GM21447 (cell line): ENCODE data around the gene PTPRN2.
"Not testable (repeated sequence)": the region's sequence is repeated elsewhere in the genome, so short reads cannot be mapped to it uniquely, and the experiment has no call there.

Source experiments
- ATAC-seq: cut with Tn5 transposase; IDR thresholded peaks from one replicate; pipeline ENCODE4 v1.9.1; 2021; ENCODE audit not compliant: unreplicated experiment

PTPRN2 gene

GRCh38 chr7:158523165-158523856 is 64.3 kb downstream of the PTPRN2 start:
- not testable (repeated sequence) for ATAC-seq

DNA sequence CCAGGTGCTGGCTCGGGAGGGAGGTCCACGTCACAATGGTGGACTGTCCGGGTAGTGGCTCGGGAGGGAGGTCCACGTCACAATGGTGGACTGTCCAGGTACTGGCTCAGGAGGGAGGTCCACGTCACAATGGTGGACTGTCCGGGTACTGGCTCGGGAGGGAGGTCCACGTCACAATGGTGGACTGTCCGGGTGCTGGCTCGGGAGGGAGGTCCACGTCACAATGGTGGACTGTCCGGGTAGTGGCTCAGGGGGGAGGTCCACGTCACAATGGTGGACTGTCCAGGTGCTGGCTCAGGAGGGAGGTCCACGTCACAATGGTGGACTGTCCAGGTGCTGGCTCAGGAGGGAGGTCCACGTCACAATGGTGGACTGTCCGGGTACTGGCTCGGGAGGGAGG is 65.8 kb downstream of the PTPRN2 start:
- not testable (repeated sequence) for ATAC-seq

- no peak for ATAC-seq
Observed at GRCh38 chr7:158520825-158521224, 66.8 kb downstream of the PTPRN2 start.

- ATAC-seq = no peak
Observed at GRCh38 chr7:158519633-158520174, 67.9 kb downstream of the PTPRN2 start.

GRCh38 chr7:158518980-158519632 is 68.5 kb downstream of the PTPRN2 start:
- no peak for ATAC-seq

- no peak for ATAC-seq
Observed at GRCh38 chr7:158517571-158517970, 70.1 kb downstream of the PTPRN2 start.

DNA sequence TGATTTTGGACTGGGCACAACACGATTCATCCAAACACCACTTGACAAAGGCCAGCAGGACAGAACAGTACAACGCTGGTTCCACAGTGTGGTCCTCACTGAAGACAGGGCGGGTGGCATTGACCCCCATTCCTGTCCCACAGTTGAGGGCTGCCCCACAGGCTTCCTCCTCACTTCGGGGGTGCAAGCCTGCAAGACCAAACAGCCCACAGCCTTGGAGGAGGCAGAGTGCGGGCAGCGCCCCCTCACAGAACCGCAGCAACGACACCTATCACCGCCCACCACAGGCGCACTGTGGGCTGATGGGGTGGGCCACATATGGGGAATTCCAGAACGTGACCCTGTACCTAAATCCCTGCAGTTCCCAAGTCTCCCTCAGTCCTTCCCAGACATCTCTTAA is 70.6 kb downstream of the PTPRN2 start:
- ATAC-seq = no peak

GRCh38 chr7:158516524-158516923 is 71.1 kb downstream of the PTPRN2 start:
- ATAC-seq = no peak

- ATAC-seq = no peak
Observed at GRCh38 chr7:158512869-158513268, 74.8 kb downstream of the PTPRN2 start.

- ATAC-seq = no peak
Observed at GRCh38 chr7:158512042-158512441, 75.6 kb downstream of the PTPRN2 start.

DNA sequence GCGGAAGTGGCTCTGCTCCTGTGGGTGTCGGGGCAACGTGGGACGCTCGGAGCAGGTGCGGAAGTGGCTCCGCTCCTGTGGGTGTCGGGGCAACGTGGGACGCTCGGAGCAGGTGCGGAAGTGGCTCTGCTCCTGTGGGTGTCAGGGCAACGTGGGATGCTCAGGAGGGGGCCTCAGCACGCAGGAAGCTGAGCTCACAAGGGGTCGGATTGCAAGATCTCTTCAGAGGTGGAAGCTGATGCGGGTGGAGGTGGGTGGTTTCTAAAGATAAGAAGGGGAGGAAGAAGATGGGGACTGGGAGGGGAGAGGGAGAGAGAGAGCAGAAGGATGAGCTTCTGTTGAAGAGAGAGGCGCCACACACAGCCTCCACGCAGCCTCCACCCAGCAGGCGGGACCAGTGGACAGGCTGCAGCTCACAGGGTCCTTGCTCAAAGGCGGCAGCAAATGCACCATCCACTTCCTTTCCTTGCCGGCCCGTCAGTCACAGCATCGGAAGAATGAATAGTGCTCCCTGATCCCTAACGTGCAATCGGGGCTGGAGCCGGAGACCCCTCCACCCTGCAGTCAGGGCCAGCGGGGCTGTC is 78.7 kb downstream of the PTPRN2 start:
- no peak for ATAC-seq

- ATAC-seq = not testable (repeated sequence)
Observed at GRCh38 chr7:158508321-158508720, 79.3 kb downstream of the PTPRN2 start.

DNA sequence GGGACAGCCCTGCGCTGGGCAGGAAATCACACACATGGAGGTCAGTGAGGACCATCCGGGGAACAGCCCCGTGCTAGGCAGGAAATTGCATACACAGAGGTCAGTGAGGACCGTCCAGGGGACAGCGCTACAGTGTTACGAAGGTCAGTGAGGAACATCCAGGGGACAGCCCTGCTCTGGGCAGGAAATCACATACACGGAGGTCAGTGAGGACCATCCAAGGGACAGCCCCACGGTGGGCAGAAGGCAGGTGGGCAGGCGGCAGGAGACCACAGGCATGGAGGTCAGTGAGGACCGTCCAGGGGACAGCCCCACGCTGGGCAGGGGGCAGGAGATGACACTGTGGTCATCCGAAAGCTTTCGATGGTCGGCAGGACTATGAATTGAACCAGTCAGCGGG is 79.7 kb downstream of the PTPRN2 start:
- ATAC-seq = no peak

DNA sequence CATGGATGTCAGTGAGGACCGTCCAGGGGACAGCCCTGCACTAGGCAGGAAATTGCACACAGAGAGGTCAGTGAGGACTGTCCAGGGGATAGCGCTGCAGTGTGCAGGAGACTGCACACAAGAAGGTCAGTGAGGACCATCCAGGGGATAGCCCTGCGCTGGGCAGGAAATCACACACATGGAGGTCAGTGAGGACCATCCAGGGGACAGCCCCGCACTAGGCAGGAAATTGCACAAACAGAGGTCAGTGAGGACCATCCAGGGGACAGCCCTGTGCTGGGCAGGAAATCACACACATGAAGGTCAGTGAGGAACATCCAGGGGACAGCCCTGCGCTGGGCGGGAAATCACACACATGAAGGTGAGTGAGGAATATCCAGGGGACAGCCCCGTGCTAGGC is 80.4 kb downstream of the PTPRN2 start:
- not testable (repeated sequence) for ATAC-seq

DNA sequence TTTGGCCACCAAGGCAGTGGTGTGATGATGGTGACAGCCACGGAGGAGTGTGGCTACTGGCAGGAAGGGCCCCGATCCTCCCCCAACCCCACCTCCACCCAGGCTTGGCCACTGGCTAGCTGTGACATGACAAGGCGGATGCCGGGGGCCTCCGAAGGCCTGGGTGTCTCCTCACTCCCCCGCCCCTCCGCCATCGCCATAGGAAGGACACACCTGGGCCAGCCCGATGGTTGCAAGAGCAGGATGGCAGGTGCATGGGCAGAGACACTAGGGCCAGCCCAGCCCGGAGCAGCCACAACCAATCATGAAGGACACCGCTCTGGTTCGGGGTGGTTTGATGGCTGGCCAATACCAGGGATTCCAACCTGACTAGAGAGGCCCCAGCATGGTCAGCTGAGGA is 81.0 kb downstream of the PTPRN2 start:
- ATAC-seq = no peak

- ATAC-seq = no peak
Observed at GRCh38 chr7:158505683-158506082, 81.9 kb downstream of the PTPRN2 start.

DNA sequence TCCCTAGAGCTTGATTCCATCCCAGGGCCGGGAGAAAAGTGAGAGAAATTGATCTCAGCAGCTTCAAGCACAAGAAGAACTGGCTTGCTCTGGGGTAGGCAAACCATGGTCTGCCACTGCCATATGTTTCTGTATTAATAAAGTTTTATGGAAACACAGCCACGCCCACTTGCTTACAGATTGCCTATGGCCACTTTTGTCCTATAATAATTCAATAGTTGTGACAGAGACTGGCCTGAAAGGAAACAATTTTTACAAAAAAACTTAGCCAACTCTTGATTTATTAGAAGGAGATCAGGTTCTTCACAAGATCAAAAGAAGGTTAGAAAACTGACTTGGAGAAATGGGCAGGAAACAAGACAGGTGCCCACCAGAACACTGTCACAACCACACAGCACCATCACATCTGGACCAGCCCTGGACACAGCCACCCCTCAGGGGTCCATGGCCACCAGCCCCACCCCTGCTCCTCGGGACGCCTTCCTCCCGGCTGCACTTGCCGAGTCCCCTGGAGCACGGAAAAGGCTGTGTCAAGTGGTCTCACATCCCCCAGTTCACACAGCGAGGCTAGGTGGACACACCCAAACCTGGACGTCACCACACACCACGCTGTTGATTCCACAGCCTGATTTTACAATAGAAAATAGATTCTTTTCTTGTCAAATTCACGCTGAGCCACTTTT is 85.4 kb downstream of the PTPRN2 start:
- ATAC-seq = no peak

DNA sequence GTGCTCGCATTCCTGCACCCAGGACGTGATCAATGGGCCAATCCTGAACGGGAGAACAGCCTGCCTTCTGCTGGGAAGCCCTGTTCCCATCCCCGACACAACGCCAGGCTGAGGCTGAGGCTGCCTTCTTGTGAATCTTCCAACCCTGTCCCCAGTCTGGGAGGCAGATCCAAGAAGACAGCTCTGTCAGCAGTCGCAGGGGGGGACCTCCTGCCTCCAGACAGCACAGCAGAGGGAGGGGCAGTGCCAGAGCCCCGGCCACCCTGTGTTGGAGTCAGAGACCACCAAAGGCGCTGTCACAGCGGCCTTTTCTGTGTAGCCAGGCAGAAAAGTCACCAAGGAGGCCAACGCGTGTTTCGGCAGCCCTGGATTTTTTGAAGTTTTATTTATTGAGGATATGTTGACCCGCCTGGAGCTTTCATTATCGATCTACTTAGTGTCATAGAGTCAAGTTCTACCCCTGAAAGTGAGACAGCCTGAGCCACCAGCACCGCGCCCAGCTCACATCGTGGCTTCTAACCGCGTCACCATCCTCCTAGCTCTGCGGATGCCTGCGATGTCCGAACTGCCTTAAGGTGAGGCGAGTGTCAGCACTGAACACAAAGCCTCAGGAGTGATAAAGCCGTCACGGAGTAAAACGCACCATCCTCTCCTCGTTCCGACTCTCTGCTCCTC is 86.1 kb downstream of the PTPRN2 start:
- ATAC-seq = no peak

DNA sequence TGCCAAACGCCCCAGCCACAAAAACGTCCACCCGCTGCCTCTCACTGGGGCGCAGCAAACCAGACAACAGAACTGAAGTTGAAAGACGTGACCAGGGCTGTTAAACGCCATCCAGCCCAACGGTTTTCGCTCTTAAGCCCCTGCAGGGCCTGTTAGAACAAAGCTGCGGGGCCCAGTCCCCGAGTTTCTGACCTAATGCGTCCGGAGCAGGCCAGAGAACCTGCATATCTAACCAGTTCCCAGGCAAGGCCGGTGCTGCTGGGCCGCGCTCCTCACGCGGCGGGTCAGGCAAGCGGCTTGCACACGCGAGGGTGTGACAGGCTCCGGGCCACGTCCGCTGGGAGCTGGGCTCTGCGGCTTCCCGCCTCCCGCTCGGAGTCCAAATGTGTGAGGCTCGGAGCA is 87.0 kb downstream of the PTPRN2 start:
- no peak for ATAC-seq

DNA sequence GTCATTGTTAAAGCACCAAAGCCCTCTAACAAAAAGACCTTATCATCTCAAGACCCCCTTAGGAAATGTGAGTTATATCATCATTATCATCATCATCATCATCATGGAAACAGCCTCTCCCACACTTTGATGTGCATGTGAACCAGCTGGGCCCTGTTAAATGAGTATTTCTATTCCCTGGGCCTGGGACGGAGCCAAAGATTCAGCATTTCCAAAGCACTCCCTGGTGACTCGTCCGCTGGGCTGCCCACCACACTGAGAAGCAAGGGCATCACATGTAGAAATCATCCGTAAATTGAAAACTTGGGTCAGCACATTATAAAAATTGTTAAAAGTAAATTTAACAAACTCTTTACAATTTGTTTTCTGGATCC is 88.6 kb downstream of the PTPRN2 start:
- ATAC-seq = no peak

DNA sequence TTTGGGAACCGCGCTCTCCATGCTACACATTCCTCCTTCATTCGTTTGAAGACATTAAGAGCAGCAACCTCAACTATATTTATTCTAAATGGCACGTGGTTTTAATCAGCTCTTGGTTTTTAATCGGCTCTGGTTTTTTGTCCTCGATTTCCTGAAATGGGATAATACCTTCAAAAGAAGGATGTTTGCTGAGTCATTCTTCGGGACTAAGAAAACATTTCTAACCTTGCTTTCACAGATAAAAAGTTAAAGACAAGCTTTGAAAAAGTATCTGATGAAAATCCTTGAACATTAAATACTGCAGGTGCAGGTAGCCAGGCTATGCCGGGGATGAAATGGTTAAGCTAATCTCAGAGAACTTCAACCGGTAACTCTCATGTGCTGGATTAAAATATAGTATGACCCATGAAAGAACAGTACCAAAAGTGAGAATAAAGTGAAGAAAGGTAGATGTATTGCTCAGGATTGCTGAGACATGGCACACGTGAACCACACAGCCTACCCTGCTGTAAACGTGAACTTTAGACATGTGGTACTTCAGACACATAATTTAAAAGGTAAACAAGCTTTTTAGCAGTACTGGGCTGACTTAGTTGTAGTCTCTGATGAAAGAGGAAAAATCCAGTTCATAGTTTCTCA is 89.1 kb downstream of the PTPRN2 start:
- ATAC-seq = no peak
